ENCODE results near the gene AP1S1.

AP1S1 gene

DNA sequence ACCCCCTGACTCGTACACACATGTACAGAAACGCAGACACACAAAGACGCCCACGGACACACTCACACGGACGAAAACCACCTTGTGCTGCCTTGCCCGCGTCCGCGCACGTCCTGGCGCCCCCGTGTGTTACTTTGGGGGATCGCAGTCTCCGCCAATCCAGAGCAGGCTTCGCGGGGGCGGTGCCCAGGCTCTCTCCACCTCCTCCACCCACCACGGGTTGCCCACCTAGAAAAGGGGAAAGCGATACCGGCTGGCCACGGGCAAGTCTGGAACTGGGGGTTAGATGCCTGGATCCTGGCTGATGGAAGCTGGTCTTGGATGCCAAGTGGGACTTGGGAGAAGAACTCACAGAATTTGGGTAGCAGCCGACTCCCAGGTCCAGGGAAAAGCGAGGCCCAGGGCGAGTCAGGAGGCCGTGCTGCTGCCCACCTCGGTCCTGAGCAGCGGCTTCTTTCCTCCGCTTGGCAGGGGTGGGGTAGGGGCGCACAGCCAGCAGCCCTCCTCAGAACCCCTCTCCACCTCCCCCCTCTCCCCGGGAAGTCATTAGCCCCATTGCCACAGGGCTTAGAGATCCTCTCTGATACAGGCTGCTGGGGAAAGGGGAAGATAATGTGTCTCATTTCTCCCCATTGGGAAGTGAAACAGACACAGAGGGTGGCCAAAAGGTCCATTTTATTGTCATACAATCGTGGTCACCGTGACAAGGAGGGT lies 15.7 kb downstream of the AP1S1 start:
- peaks cover 3% of the 10 kb centered on the region for H3K9me3 Mint-ChIP-seq
- no peak overlapping the region for H3K27ac Mint-ChIP-seq
- H3K36me3 Mint-ChIP-seq: peaks cover 5% of the 10 kb centered on the region
- H3K27me3 Mint-ChIP-seq: peaks cover 100% of the 10 kb centered on the region
- peak overlapping the region; percentile 16 for H3K4me3 Mint-ChIP-seq
- peaks cover 90% of the 10 kb centered on the region for H3K4me1 Mint-ChIP-seq
- peak; percentile 27 for ATAC-seq

DNA sequence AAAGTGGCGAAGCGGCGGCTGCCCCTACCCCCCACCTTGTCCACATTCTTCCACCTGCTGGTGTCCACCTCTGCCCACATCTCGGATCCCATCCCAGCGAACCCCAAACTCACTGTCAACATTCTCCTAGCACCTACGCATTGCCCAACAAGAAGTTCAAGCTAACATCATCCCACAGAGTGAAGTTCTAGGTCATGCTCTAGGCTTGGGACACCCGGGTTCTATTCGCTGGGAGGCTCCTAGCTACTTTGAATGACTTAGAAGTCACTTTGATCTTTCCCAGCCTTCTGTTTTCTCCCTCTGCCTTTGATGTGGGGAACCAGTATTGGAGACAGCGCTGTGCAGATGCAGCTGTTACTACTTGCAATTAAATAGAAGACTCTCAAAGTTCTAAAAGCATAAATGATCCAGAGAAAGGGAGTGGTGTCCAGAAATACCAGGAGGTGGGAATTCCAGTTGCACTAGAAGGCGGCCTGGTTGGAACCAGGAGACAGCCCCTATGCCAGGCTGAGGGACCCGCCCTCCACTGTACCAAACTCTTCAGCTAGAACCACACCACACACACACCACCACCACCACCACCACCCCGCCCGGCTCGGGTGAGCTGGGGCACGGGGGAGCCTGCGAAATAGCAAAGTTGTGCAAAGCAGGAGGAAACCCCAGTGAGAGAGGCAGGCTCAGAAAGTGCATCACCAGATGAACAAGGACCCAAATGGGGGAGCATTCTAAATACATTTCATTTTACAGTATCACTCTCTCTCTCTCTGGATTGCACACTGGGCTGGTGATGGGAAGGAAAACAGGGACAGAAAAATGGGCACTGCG lies 16.6 kb downstream of the AP1S1 start:
- H3K9me3 Mint-ChIP-seq: peaks cover 3% of the 10 kb centered on the region
- no peak for ATAC-seq
- H3K4me1 Mint-ChIP-seq: peaks cover 86% of the 10 kb centered on the region
- H3K27me3 Mint-ChIP-seq: peaks cover 100% of the 10 kb centered on the region
- peak overlapping the region; percentile 18 for H3K27ac Mint-ChIP-seq
- H3K36me3 Mint-ChIP-seq: peaks cover under 1% of the 10 kb centered on the region
- H3K4me3 Mint-ChIP-seq: peak overlapping the region; percentile 47

DNA sequence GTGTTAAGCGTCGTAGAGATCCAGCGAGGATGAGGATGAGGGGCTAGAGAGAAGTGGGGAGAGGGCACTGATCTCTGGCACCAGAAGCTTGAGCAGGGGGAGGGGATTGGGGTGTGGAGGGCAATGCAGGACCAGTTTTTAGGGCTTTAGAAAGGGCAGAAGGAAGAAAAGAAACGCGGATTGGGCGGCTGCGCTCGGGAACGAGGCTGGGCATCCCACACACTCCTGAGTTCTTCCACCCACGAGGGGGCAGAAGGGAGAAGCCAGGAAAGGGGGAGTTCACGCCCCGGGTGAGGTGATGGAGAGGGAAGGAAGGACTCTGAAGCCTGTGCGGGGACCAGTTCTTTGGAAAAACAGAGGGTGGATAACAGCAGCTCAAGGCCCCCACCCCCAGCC lies 17.2 kb downstream of the AP1S1 start:
- Mint-ChIP-seq H3K4me3 (peak overlapping the region; percentile 47), H3K9me3 (peaks cover 3% of the 10 kb centered on the region), H3K36me3 (no peaks in the 10 kb centered on the region), H3K27ac (peak overlapping the region; percentile 18), H3K4me1 (peaks cover 80% of the 10 kb centered on the region), H3K27me3 (peaks cover 100% of the 10 kb centered on the region)
- ATAC-seq: no peak

DNA sequence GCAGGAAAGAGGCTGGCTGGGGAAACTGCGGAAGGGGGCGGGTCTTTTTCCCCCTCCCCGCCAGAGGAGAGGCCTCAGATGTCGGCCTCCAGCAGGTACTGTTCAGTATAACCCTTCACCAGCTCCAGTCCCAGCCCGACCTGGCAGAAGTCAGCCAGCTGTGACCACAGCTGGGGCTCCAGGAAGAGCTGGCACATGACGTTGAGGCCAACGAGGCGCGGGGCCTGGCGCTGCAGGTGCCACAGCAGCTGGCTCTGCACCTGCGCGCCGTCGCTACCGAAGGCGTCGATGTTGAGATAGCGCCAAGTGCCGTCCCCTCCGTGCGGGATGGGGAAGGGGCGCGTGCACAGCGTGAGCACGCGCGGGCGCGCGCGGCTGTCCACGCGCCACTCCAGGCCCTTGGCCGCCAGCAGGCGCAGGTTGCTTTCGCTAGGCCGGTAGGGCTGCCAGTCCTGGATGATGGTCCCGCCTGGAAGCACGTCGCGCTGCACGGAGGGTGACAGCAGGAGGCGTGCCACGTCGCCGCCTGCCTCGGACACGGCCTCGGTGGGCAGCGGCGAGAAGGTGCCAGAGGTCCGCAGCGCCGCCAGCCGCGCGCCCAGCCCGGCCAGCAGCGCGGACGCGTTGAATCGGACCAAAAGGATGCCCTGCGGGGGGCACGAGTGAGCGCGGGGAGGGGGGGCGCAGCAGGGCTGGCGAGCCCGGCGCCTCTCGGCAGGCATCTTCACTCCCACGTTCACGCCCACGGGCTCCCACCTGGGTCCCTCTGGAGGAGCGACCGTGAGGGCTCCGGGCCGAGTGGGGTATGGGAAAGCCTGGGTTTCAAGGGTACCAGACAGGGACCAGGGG lies 18.0 kb downstream of the AP1S1 start:
- Mint-ChIP-seq H3K4me3 (peak overlapping the region; percentile 65), H3K27me3 (peaks cover 100% of the 10 kb centered on the region), H3K9me3 (peaks cover 3% of the 10 kb centered on the region), H3K4me1 (peaks cover 73% of the 10 kb centered on the region), H3K27ac (no peak overlapping the region), H3K36me3 (no peaks in the 10 kb centered on the region)
- ATAC-seq: peak; percentile 52

DNA sequence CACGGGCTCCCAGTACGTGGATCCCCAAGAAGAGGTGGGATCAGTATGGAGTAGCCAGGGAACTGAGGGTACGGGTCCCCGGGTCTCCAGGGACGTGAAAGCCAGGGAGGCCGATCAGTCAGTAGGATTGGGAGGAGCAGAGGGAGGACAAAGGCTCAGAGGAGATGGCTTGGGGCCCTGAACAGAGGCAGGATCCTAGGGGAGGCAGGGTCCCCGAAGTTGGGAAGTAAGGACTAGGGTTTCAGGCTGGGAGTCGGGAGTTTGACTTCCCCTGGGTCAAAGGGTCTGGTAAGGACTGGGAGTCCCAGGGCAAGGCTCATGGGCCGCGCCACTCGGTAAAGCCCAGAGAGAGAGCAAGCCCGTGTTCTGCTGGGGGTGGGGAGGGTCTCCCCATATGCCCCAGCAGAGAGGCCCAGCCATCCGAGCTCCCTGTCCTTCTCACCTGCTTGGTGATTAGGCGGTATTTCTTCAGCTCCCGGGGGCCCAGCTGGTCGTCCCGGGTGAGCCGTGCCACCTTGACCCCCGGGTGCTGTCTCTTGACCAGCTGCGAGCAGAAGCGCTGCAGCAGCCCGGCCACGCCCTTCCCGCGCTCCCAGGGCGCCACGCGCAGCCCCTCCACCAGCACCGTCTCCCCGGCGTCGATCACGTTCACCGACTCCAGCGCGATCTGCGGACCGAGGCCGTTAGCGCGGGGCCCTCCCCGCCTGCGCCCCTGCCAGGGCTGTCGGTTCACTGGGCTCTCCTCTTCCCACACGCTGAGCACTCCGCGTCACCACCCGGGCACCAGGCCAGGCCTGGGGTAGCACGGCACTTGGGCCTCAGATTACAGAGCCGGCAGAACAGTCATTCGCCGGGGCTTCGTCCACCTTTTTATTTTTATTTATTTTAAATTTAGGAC lies 18.8 kb downstream of the AP1S1 start:
- peak overlapping the region; percentile 65 for H3K4me3 Mint-ChIP-seq
- no peaks in the 10 kb centered on the region for H3K36me3 Mint-ChIP-seq
- H3K27ac Mint-ChIP-seq: no peak overlapping the region
- H3K9me3 Mint-ChIP-seq: peaks cover 3% of the 10 kb centered on the region
- H3K4me1 Mint-ChIP-seq: peaks cover 71% of the 10 kb centered on the region
- ATAC-seq: no peak
- H3K27me3 Mint-ChIP-seq: peaks cover 100% of the 10 kb centered on the region

DNA sequence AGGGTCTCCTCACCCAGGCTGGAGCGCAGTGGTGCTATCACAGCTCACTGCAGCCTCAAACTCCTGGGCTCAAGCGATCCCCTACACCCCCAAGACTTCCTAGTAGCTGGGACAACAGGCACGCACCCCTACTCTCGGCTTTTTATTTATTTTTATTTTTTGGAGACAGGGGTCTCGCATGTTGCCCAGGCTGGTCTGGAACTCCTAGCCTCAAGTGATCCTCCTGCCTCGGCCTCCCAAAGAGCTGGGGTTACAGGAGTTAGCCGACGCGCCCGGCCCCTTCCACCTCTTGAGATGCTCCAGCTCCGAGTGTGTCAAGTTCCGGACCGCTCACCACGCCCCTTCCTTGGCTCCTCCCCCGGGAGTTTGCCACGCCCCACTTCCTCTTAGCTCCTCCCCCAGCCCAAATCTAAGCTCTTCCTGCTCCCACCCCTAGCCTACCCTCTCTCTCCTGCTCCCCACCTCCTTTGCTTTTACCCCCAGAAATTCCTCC lies 19.5 kb downstream of the AP1S1 start:
- peaks cover 3% of the 10 kb centered on the region for H3K9me3 Mint-ChIP-seq
- no peaks in the 10 kb centered on the region for H3K36me3 Mint-ChIP-seq
- no peak overlapping the region for H3K27ac Mint-ChIP-seq
- H3K4me1 Mint-ChIP-seq: peaks cover 65% of the 10 kb centered on the region
- H3K4me3 Mint-ChIP-seq: peak overlapping the region; percentile 25
- peaks cover 99% of the 10 kb centered on the region for H3K27me3 Mint-ChIP-seq
- ATAC-seq: no peak

DNA sequence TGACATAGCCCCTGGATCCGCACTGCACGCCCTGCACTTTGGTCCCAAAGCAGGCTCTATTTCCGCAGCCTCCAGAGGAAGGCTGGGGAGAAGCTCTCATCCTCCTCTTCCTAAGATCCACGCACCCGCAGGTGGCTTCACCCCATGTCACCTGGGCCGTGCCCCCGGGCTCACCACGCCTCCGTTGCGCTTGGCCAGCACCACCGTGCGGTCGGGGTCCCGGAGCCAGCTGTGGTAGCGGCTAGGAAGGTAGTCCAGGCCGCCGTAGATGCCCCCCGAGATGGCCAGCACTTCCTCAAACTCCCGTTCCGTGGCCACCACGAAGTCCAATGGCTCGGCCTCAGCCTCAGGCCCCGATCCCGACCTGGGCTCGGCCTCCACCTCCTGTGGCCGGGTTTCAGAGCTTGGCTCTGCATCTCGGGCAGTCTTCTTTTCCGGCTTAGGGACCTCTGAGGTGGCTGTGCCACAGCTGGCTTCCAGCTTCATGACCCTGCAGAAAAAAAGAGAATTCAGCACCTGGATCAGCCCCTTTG lies 20.1 kb downstream of the AP1S1 start:
- Mint-ChIP-seq H3K4me3 (peak overlapping the region; percentile 25), H3K27me3 (peaks cover 99% of the 10 kb centered on the region), H3K9me3 (peaks cover 3% of the 10 kb centered on the region), H3K4me1 (peaks cover 65% of the 10 kb centered on the region), H3K27ac (no peak overlapping the region), H3K36me3 (no peaks in the 10 kb centered on the region)
- ATAC-seq: no peak

DNA sequence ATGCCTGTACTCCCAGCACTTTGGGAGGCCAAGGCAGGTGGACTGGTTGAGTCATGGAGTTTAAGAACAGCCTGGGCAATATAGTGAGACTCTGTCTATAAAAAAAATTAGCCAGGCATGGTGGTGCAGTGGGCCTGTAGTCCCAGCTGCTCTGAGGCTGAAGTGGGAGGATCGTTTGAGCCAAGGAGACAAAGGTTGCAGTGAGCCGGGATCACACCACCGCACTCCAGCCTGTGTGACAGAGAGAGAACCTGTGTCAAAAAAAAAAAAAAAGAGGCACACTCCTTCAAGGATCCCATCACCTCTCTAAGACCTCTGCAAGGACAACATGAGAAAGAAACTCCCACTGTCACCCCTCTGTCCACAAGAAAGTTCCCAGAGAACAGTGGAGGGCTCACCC lies 21.4 kb downstream of the AP1S1 start:
- Mint-ChIP-seq H3K27ac (no peak overlapping the region), H3K36me3 (no peaks in the 10 kb centered on the region), H3K27me3 (peaks cover 99% of the 10 kb centered on the region), H3K4me1 (peaks cover 65% of the 10 kb centered on the region), H3K9me3 (peaks cover 3% of the 10 kb centered on the region), H3K4me3 (no peak overlapping the region)
- ATAC-seq: no peak

DNA sequence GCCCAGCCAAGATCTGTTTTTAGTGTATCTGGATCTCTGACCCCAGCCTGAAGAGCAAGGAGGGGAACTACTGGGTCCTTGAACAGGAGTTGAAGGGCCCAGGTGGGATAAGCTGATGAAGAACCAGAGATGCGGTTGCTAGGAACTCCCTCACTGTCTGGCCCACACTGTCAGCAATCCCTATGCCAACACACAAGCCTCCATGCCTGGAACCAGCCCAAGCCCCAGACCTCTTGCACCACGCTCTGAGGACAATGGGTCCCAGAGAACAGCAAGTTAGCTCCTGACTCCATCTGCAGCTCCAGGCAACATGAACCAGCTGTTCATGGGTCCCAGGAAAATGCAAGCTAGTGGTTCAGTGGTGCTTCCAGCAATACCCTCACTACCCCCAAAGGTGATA lies 23.4 kb downstream of the AP1S1 start:
- ATAC-seq: no peak
- Mint-ChIP-seq H3K36me3 (no peaks in the 10 kb centered on the region), H3K27ac (no peak overlapping the region), H3K4me3 (no peak overlapping the region), H3K4me1 (peaks cover 48% of the 10 kb centered on the region), H3K9me3 (peaks cover 3% of the 10 kb centered on the region), H3K27me3 (peaks cover 94% of the 10 kb centered on the region)

DNA sequence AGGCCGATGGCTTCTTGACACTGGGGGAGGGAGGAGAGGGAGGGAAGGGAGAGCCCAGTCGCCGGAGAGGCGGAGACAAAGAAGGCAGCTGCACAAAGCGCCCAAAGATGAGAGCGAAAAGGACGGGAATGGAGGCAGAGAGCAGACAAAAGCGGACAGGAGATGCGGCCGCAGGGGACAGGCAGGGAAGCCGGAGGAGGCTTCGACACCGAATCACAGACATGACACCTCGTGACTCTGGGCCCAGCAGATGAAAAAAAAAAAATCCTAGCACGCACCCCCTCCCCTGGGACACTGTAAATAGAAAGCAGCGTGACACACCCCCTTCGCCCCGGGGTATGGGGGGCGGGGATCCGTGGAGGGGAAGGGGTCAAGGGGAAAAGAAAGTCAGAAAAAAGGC lies 24.8 kb downstream of the AP1S1 start:
- Mint-ChIP-seq H3K36me3 (no peaks in the 10 kb centered on the region), H3K9me3 (peaks cover 1% of the 10 kb centered on the region), H3K4me3 (peak overlapping the region; percentile 73), H3K27ac (peak overlapping the region; percentile 42), H3K27me3 (peaks cover 83% of the 10 kb centered on the region), H3K4me1 (peaks cover 35% of the 10 kb centered on the region)
- peak; percentile 45 for ATAC-seq

DNA sequence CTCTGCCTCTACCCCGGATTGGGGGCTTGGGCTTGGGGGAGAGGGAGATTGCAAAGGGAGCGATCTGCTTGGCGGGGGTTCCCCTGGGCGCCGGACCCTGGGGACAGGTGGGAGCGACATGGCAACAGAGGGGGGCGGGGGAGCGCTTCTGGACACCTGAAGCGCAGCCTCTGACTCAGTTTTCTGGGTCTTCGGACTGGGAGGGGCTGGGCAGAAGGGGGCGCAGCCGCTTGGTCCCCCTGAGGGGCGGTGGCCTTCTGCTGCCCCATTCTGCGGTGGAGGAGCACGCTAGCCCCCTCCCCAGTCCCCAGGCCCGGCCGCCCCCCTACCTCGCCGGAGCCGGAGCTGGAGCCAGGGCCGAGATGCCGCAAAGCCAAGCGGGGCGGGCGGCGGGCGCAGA lies 25.4 kb downstream of the AP1S1 start:
- H3K9me3 Mint-ChIP-seq: no peaks in the 10 kb centered on the region
- H3K27me3 Mint-ChIP-seq: peaks cover 82% of the 10 kb centered on the region
- ATAC-seq: no peak
- peaks cover 29% of the 10 kb centered on the region for H3K4me1 Mint-ChIP-seq
- no peaks in the 10 kb centered on the region for H3K36me3 Mint-ChIP-seq
- no peak overlapping the region for H3K4me3 Mint-ChIP-seq
- no peak overlapping the region for H3K27ac Mint-ChIP-seq

DNA sequence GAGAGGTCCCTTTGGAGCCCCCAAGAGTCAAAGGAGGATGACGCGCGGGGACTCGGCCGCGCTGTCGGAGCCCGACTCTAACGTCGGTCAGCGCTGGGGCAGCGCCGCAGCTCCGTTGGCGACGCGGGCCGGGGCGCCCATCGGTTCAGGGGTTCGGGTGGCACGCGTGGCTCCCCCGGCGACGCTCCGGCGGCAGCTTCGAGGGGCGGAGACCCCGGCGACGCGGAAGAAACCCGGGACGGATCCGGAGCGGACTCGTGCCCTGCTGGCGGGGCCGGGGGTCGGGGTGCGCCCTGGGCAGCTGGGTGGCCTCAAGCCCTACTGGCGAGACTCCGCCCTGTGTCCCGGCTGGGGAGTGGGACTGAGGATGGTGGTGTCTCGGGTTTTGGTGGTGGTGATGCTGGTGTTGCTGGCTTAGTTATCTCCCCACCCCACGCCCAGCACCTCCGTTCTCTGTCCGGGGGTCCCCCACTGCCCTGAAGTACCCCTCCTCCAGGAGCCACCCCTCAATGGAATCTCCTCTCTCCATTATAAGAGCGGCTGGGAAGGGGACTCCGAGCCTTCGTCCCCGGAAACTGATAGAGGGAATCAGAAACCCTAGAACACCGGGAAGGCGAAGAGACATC lies 26.0 kb downstream of the AP1S1 start, which contains the start of gene NAT16:
NAT16 (minus strand) TSS at position 164 of the 626 bp plus-strand sequence. CDS start 5,486 bp downstream, outside the sequence.
- peak; percentile 47 for ATAC-seq
- Mint-ChIP-seq H3K27ac (peak within 1 kb of the TSS; percentile 42), H3K36me3 (no peaks in the 10 kb centered on the region), H3K4me1 (peaks cover 23% of the 10 kb centered on the region), H3K27me3 (peaks cover 82% of the 10 kb centered on the region), H3K9me3 (no peaks in the 10 kb centered on the region), H3K4me3 (peak within 1 kb of the TSS; percentile 73)

DNA sequence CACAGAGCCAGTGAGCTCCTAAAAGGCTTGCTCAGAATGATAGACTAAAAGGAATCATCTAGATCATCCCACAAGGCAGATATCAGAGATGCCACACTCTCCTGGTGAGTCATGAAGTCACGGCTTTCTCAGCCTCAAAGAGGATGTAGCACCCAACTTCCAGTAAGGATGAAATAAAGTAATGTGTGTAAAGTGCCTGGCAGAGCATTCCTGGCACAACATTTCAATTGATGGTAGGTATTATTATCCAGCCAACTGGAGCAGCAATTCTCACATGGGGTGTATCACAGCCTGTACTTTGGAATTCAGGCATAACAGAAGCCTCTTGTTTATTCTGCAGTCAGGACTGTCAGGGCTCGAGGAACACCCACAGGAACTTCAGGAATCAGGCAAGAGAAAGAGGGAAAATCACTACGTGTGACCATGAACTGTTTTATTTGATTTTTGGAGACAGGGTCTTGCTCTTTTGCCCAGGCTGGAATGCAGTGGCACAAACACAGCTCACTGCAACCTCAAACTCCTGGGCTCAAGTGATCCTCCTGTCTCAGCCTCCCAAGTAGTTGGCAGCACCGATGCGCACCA lies 31.1 kb downstream of the AP1S1 start:
- Mint-ChIP-seq H3K36me3 (no peaks in the 10 kb centered on the region), H3K4me1 (peaks cover 5% of the 10 kb centered on the region), H3K4me3 (no peak overlapping the region), H3K9me3 (no peaks in the 10 kb centered on the region), H3K27me3 (peaks cover 35% of the 10 kb centered on the region), H3K27ac (no peak overlapping the region)
- no peak for ATAC-seq

Measured in stimulated activated memory B cell treated with anti-CD40 and anti-IgM and Interleukin-4, amounts not matched to agents 10 μg/mL and 1 μg/mL and 100 μg/mL, for 72 hours (primary cell).